AG04449 (cell line): ENCODE data around the gene NAPG.
"Not testable (repeated sequence)": the region's sequence is repeated elsewhere in the genome, so short reads cannot be mapped to it uniquely, and the experiment has no call there.

Source experiments
- CTCF ChIA-PET: fragments of 350-600 bp; formaldehyde crosslinking; extraction: SDS; loops from one replicate; lab custom pipeline; 2021; ENCODE audit warnings: antibody characterized with exemption; lab: Yijun Ruan, JAX
- POLR2A ChIA-PET: fragments of 400-600, 350-600 bp; formaldehyde crosslinking; extraction: SDS; loops from one replicate; lab custom pipeline; 2020; ENCODE audit warnings: antibody characterized with exemption, inconsistent platforms; lab: Yijun Ruan, JAX
- DNase-seq: peaks from one replicate; pipeline ENCODE4 v3.0.0-alpha.2; 2010; ENCODE audit warnings: low read depth, low spot score
- H3K4me3 ChIP-seq: 2 replicates; pipeline ENCODE4 v1.5.1; 2011; ENCODE audit warnings: low read depth, mild to moderate bottlenecking, control low read depth, low read length
- TF ChIP-seq, protein P1 (sequence below): IDR thresholded peaks from one replicate; pipeline ENCODE4 v1.5.1; 2011; ENCODE audit warnings: mild to moderate bottlenecking, moderate library complexity, low read length, control low read depth, inconsistent platforms; ENCODE audit not compliant: insufficient read depth; ENCODE audit errors: missing control alignments

NAPG gene

DNA sequence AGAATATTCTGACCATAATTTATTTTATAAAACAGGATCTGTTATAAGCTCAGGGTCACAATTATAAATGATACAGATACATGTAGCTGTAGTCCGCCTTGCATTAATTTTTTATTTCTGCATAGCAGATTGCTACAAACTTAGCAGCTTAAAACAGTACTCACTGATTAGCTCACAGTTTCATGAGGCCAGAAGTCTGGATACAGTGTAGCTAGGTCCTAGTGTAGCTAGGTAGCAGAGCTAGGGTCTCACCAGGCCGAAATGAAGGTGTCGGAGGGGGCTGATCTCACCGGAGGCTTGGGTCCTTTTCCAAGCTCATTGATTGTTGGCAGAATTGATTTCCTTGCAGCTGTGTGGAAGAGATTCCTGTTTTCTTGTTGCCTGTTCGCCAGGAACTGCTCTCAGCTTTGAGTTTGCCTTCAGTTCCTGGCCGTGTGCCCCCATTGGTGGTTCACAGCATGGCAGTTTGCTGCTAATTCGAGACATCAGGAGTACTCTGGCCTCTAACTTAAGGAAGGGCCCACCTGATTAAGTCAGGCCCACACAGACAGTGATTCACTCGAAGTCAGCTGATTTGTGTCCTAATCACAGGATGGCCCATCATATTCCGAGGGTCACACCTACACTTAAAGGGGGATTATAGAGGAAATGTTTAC lies 18.4 kb downstream of the NAPG start:
- DNase-seq, result no peak
- ChIA-PET CTCF (interaction anchor here (1.0 to 2.1 kb wide), 4 partner anchors 9 to 593 kb away, joined by 3 to 13 read pairs (median 6); no protein-coding TSS in a partner anchor), POLR2A (interaction anchor here (0.9 kb wide), 1 partner anchor 18 kb away, joined by 3 read pairs; the partner anchor contains the start of gene NAPG)
- no peak overlapping the region for H3K4me3 ChIP-seq
- TF ChIP-seq, protein P1, sequence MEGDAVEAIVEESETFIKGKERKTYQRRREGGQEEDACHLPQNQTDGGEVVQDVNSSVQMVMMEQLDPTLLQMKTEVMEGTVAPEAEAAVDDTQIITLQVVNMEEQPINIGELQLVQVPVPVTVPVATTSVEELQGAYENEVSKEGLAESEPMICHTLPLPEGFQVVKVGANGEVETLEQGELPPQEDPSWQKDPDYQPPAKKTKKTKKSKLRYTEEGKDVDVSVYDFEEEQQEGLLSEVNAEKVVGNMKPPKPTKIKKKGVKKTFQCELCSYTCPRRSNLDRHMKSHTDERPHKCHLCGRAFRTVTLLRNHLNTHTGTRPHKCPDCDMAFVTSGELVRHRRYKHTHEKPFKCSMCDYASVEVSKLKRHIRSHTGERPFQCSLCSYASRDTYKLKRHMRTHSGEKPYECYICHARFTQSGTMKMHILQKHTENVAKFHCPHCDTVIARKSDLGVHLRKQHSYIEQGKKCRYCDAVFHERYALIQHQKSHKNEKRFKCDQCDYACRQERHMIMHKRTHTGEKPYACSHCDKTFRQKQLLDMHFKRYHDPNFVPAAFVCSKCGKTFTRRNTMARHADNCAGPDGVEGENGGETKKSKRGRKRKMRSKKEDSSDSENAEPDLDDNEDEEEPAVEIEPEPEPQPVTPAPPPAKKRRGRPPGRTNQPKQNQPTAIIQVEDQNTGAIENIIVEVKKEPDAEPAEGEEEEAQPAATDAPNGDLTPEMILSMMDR, result no peak

DNA sequence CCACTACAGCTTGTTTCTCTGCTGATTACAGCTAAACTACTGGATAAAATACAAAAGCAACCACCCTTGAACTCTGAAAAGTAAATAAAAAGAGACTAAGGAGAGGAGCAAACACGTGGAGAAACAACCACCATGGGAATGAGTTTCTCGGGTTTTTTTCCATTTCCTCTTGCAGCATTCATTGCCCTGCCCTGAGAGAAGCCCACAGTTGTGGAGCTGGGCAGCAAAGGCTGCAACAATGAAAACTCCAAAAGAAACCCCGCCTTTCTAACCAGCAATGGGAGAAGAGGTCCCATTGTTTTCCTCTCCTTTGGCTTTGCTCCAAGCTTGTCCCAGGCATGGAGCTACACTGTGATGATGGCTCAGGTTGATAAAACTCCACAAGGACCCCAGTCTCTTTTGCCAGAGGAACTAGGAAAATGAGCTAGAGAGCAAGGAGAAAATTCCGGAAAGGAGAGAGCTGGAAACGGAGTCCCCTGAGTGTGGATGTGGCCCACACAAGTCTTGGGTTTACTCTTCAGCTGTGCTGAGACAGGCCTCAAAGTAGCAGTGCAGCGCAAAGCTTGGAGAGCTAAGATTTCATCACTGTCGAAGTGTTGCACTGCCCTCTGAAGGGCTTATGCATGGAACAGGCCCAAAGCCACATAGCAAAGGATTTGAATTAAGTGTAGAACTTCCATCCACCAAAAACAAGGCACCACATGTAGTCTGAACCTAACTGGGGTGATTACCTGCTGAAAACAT lies 20.9 kb downstream of the NAPG start:
- ChIA-PET POLR2A (no interaction called here), CTCF (interaction anchor here (1.3 to 8.2 kb wide), 2 partner anchors 14 to 764 kb away, joined by 3 to 60 read pairs; no protein-coding TSS in a partner anchor)
- no peak overlapping the region for H3K4me3 ChIP-seq
- TF ChIP-seq, protein P1, result no peak
- no peak for DNase-seq

DNA sequence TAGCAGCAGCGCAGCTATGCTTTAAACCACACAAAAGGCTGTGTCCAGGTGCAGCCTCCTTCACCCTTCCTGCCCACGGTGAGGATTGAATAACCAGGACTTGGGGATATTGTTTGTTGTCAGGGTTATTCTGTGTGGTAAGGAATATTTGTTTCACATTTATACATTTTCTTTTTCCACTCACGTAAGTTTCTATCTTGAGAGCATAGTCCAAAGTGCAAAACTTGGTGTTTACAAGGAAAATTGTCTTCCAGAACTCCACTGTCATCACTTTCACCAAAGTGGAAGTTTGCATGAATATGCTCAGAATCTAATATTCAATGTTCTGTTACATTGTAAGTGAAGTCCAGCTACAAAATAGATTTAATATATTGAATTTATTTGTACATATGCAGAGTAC lies 26.4 kb downstream of the NAPG start:
- ChIA-PET POLR2A (no interaction called here), CTCF (interaction anchor here (0.8 to 8.2 kb wide), 2 partner anchors 9 to 580 kb away, joined by 3 to 60 read pairs; no protein-coding TSS in a partner anchor)
- DNase-seq, result no peak
- TF ChIP-seq, protein P1, result no peak
- no peak overlapping the region for H3K4me3 ChIP-seq

DNA sequence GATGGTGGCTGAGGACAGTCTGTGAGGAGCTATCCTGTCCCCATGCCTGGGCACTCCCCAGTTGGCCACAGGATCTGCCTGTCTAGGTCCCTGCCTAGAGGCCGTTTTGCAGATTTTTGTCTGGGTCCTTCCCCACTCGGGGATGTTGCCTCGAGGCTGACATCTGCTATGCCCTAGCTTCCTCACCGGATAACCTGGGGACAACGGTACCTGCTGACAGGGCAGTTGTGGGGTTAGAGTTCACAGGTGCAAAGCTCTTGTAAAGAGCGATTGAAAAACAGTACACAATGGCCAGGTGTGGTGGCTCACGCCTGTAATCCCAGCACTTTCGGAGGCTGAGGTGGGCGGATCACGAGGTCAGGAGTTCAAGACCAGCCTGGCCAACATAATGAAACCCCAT lies 30.4 kb downstream of the NAPG start:
- DNase-seq, POLR2A ChIA-PET, CTCF ChIA-PET, H3K4me3 ChIP-seq: not testable (repeated sequence)

DNA sequence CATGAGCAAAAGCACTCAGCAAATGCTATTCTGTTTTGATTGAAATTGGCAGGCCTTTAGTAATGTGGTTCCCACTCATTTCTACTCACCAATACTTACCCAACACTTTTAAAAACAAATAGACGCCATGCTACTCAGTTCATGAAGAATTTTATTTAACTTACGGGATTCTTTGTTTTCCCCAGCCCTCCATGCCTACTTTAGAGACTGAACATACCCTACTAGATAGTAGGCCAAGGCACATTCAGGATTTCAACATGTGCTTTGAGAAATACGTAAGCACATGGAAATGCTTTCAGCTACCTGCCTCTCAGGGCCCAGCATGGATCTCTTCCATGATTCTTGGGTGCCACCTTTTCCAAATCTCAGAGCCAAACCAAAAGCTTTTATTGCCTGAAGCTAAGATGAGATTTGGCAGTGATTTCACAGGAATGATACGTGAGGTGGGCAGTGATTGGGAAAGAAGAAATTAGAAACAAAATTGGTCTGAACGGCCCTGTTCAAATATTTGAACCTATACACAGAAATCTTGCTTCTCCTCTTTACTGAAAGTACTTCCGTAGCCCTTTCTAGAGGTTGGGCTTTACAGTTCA lies 31.4 kb downstream of the NAPG start:
- CTCF ChIA-PET, result no interaction called here
- POLR2A ChIA-PET, result no interaction called here
- no peak for DNase-seq
- TF ChIP-seq, protein P1, result no peak
- H3K4me3 ChIP-seq, result no peak overlapping the region

DNA sequence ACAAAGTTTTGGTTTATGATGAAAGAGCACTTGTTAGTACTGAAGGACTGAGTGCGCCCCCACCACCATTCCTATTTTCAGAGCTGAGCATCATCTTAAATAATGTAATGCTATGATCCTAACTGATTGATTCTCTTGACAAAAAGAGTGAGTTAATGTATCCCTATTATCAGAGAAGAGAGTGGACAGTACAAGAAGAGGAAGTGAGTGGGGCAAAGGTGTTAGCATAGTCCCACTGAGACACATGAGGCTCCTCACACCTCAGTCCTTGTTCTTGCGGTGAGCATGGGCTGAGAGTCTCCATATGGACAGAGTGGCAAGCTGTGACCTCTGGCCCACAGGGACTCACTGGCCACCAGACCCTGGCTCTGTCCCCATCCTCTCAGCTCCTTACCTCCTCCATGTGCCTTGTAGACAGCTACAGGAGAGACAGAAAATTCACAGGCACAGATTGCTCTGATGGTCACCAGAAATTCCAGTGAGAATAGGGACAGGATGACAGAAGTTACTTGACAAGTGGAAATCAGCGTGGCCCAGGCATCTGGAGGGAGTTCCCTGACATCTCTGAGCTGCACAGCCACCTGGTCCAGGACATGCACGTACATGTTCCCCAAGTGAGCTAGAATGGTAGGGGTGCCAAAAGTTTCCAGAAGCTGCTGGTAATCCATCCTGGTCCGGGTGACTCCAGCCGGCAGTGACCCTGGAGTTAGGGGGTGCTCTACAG lies 32.6 kb downstream of the NAPG start:
- POLR2A ChIA-PET, result no interaction called here
- TF ChIP-seq, protein P1, result no peak
- no peak for DNase-seq
- CTCF ChIA-PET, result interaction anchor here (1.7 to 6.4 kb wide), 4 partner anchors 9 to 597 kb away, joined by 4 to 60 read pairs (median 16); no protein-coding TSS in a partner anchor
- H3K4me3 ChIP-seq, result no peak overlapping the region
